Fibroblast of skin of right quadriceps (primary cell): ENCODE results near the gene CXorf49.
"Not testable (repeated sequence)": the region's sequence is repeated elsewhere in the genome, so short reads cannot be mapped to it uniquely, and the experiment has no call there.

Source experiments
- DNase-seq: peaks from one replicate; pipeline ENCODE4 v3.0.0-alpha.2; 2013

The CXorf49 gene

GRCh38 chrX:71718185-71718584 is at the start of gene CXorf49:
Gene CXorf49 (minus strand): TSS chrX:71718285. CDS start chrX:71718151, 134 bp downstream.
- not testable (repeated sequence) for DNase-seq

GRCh38 chrX:71767134-71767533 is 49.0 kb upstream of the CXorf49 start:
- DNase-seq: not testable (repeated sequence)

GRCh38 chrX:71765613-71766012 is 47.5 kb upstream of the CXorf49 start:
- not testable (repeated sequence) for DNase-seq

- not testable (repeated sequence) for DNase-seq
Measured at GRCh38 chrX:71764832-71765231, 46.7 kb upstream of the CXorf49 start.

GRCh38 chrX:71763049-71763448 is 45.0 kb upstream of the CXorf49 start, which contains the start of gene CXorf49B:
Gene CXorf49B (plus strand): TSS chrX:71763349. CDS start chrX:71763424, 75 bp downstream.
- not testable (repeated sequence) for DNase-seq

GRCh38 chrX:71760688-71761281 is 42.7 kb upstream of the CXorf49 start:
- DNase-seq: not testable (repeated sequence)

- not testable (repeated sequence) for DNase-seq
Measured at GRCh38 chrX:71720289-71720886, 2.3 kb upstream of the CXorf49 start.

GRCh38 chrX:71719195-71719594 is 1.1 kb upstream of the CXorf49 start:
- not testable (repeated sequence) for DNase-seq

GRCh38 chrX:71716323-71716722 is 1.8 kb downstream of the CXorf49 start:
- DNase-seq: not testable (repeated sequence)

- not testable (repeated sequence) for DNase-seq
Measured at GRCh38 chrX:71715551-71715950, 2.5 kb downstream of the CXorf49 start.

GRCh38 chrX:71714064-71714463 is 4.0 kb downstream of the CXorf49 start:
- DNase-seq: not testable (repeated sequence)

GRCh38 chrX:71702853-71703252 is 15.2 kb downstream of the CXorf49 start:
- DNase-seq: not testable (repeated sequence)

GRCh38 chrX:71699023-71699344 is 19.1 kb downstream of the CXorf49 start:
- DNase-seq: not testable (repeated sequence)

GRCh38 chrX:71698299-71699022 is 19.6 kb downstream of the CXorf49 start:
- DNase-seq: not testable (repeated sequence)

GRCh38 chrX:71697466-71698298 is 20.4 kb downstream of the CXorf49 start:
- DNase-seq: not testable (repeated sequence)

GRCh38 chrX:71696641-71697465 is 21.2 kb downstream of the CXorf49 start:
- DNase-seq: not testable (repeated sequence)

- no peak for DNase-seq
Measured at GRCh38 chrX:71679575-71680207, 38.4 kb downstream of the CXorf49 start.

GRCh38 chrX:71677195-71677594 is 40.9 kb downstream of the CXorf49 start:
- not testable (repeated sequence) for DNase-seq

GRCh38 chrX:71676068-71676795 is 41.9 kb downstream of the CXorf49 start:
- not testable (repeated sequence) for DNase-seq

- DNase-seq: not testable (repeated sequence)
Measured at GRCh38 chrX:71675636-71676035, 42.4 kb downstream of the CXorf49 start.

GRCh38 chrX:71671938-71672337 is 46.1 kb downstream of the CXorf49 start:
- DNase-seq: no peak
